Natural killer cell treated with Interleukin-12 subunit alpha and Interleukin-12 subunit beta and Interleukin-15 and Interleukin-18, amount 100 ng/mL, for 72 hours (primary cell): ENCODE data around the gene CYP4V2. TPM values are rescaled to one million over a fixed set of nuclear protein-coding genes. Genes with fewer than 3 reads are reported as not detected.
"Not testable (repeated sequence)": the region's sequence is repeated elsewhere in the genome, so short reads cannot be mapped to it uniquely, and the experiment has no call there.

Experiments used
- ATAC-seq, 2 donors: fragments of 150-1000 bp; cut with Tn5 transposase in 1 of 2; sonication (Bioruptor Pico), chemical (Tn5 transposase) in 1 of 2; 2 replicates each; pipeline ENCODE4 v1.10.0; 2021
- DNase-seq: peaks from one replicate; pipeline ENCODE4 v3.0.0; 2022; ENCODE audit warnings: low spot score
- H3K27ac Mint-ChIP-seq, 2 donors: 1 replicate in 1 of 2; 2 replicates in 1 of 2; pipeline ENCODE4 v1.8.0; 2022; ENCODE audit warnings: mixed read lengths in 2 of 2, mild to moderate bottlenecking in 1 of 2, moderate library complexity in 1 of 2
- H3K27me3 Mint-ChIP-seq, 2 donors: 1 replicate in 1 of 2; 2 replicates in 1 of 2; pipeline ENCODE4 v1.8.0; 2022; ENCODE audit warnings: mixed read lengths in 2 of 2
- H3K36me3 Mint-ChIP-seq: one replicate; pipeline ENCODE4 v1.8.0; 2022; ENCODE audit warnings: mixed read lengths
- H3K4me1 Mint-ChIP-seq, 2 donors: 1 replicate in 1 of 2; 2 replicates in 1 of 2; pipeline ENCODE4 v1.8.0; 2022; ENCODE audit warnings: low read depth in 2 of 2, mixed read lengths in 2 of 2, mild to moderate bottlenecking in 1 of 2
- H3K4me3 Mint-ChIP-seq: one replicate; pipeline ENCODE4 v1.8.0; 2022; ENCODE audit warnings: mixed read lengths
- H3K9me3 Mint-ChIP-seq: 2 replicates; pipeline ENCODE4 v1.8.0; 2022; ENCODE audit warnings: mixed read lengths
- total RNA-seq, 2 donors: library from RNA; stranded (reverse); gene quantifications; one replicate each; pipeline ENCODE4 v1.2.3, GENCODE V29; 2022

CYP4V2 gene
- total RNA-seq, 2 donors from 2014 or later, result 11.7 to 15.2 TPM

DNA sequence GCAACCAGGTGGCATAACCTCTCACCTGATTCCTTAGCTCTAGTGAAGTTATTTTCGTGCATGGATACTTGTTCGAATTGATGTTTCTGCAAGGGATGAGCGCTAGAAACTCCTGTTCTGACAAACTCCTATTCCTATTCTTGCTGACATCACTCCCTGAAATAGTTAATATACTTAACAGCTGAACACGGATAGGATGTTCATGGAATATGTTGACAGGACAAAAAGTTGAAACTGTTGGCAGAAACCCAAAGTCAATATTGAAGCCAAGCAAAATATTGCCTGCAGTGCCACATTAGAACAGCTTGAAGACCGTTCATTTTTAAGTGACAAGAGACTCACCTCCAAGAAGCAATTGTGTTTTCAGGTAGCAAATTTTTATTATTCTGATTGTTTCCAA, 35.9 kb downstream of the CYP4V2 start, which contains the start of gene KLKB1:
Gene KLKB1, plus strand, starts transcription at position 287 of the 400 bp plus-strand sequence. CDS start 689 bp downstream, outside the sequence.
- H3K36me3 Mint-ChIP-seq, result peaks cover 29% of the 10 kb centered on the region
- no peak within 1 kb of the TSS for H3K27ac Mint-ChIP-seq
- no peak for DNase-seq
- no peaks in the 10 kb centered on the region for H3K4me1 Mint-ChIP-seq
- peaks cover 0 to 11% of the 10 kb centered on the region in 2 donors for H3K27me3 Mint-ChIP-seq
- peaks cover 11% of the 10 kb centered on the region for H3K9me3 Mint-ChIP-seq
- no peak within 1 kb of the TSS for H3K4me3 Mint-ChIP-seq
- ATAC-seq, result no peak

DNA sequence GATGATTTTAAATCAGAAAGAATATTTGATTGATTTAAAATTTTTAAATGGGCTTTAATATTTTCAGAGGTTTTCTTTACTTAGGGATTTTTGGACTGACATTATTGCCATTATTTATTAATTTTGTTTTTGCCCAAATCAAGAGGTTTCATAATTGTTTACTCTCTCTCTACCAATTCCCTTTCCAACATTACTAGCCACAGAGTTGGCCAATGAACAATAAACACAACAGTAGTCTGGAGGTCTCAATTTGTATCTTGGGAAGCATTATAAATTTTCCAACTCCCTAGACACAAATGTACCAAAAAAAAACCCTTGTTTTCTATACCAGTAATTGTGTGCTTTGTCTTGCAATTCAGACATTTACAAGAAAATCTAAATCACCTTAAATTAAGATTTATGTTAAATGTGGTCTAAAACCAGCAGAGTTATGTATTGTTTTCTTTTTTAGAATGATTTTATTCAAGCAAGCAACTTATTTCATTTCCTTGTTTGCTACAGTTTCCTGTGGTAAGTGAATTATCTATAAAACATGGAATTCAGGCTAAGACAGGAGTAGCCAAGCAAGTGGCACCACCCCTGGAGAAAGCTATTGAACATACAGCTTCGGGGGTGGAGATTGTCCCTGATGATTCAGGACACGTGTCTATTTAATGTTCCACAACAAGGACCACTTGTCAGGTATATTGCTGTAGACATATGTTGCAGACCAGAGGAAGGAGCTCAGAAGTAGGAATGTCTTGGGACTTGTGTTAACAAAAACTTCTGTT, 36.6 kb downstream of the CYP4V2 start:
- no peaks in the 10 kb centered on the region for H3K4me1 Mint-ChIP-seq
- peaks cover 0 to 6% of the 10 kb centered on the region in 2 donors for H3K27me3 Mint-ChIP-seq
- ATAC-seq (no peak), DNase-seq (no peak)
- H3K36me3 Mint-ChIP-seq, result peaks cover 26% of the 10 kb centered on the region
- peaks cover 10% of the 10 kb centered on the region for H3K9me3 Mint-ChIP-seq
- H3K27ac Mint-ChIP-seq, result no peak overlapping the region
- no peak overlapping the region for H3K4me3 Mint-ChIP-seq

DNA sequence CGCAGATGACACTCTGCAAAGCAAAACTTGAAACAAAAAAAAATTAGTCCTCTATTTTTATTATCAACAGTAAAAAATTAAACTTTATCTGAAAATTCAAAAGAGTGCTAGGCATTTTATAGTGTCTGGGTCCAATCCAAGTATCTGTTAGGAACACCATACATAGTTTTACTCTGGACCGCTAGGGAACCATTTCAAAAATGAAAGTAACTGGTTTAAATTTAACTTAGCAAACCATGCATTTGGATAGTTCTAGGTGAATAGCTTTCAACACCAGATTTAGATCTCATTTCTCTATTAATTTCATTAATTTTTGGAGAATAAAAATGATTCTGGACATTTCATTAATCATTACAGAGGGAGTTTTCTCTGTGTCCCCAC, 37.1 kb downstream of the CYP4V2 start:
- Mint-ChIP-seq H3K36me3 (peaks cover 21% of the 10 kb centered on the region), H3K4me3 (no peak overlapping the region), H3K4me1 (no peaks in the 10 kb centered on the region), H3K27me3 (peaks cover 0 to under 1% of the 10 kb centered on the region in 2 donors), H3K9me3 (peaks cover 6% of the 10 kb centered on the region), H3K27ac (no peak overlapping the region)
- DNase-seq (no peak), ATAC-seq (no peak)

DNA sequence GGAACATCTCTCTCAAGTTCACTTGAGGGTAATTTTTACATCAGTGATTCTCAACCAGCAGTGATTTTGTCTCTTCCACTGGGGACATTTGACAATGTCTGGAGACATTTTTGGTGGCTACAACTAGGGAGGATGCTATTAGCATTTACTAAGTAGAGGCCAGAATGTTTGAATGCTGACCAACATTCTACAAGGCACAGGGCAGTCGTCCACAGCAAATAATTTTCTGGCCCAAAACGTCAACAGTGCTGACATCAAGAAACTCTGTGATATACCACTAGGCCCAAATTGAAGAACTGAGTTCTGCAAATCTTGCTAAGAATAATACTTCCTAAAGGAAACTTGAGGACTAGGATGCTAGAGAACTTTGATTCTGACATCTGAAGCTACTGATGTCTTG, 43.0 kb downstream of the CYP4V2 start:
- Mint-ChIP-seq H3K4me1 (no peaks in the 10 kb centered on the region), H3K27ac (no peak overlapping the region), H3K27me3 (no peaks in the 10 kb centered on the region), H3K36me3 (no peaks in the 10 kb centered on the region), H3K4me3 (no peak overlapping the region), H3K9me3 (no peaks in the 10 kb centered on the region)
- DNase-seq, result no peak
- ATAC-seq, result no peak

GRCh38 chr4:186236126-186236525, 44.8 kb downstream of the CYP4V2 start:
- Mint-ChIP-seq H3K27ac (no peak overlapping the region), H3K4me1 (no peaks in the 10 kb centered on the region), H3K36me3 (no peaks in the 10 kb centered on the region), H3K9me3 (no peaks in the 10 kb centered on the region), H3K27me3 (no peaks in the 10 kb centered on the region), H3K4me3 (no peak overlapping the region)
- ATAC-seq (no peak), DNase-seq (no peak)

GRCh38 chr4:186240452-186240847, 49.1 kb downstream of the CYP4V2 start:
- ATAC-seq, result no peak
- H3K9me3 Mint-ChIP-seq, result no peaks in the 10 kb centered on the region
- DNase-seq, result no peak
- no peaks in the 10 kb centered on the region for H3K36me3 Mint-ChIP-seq
- no peak overlapping the region for H3K4me3 Mint-ChIP-seq
- no peaks in the 10 kb centered on the region for H3K27me3 Mint-ChIP-seq
- H3K4me1 Mint-ChIP-seq, result no peaks in the 10 kb centered on the region
- H3K27ac Mint-ChIP-seq, result no peak overlapping the region

- Mint-ChIP-seq H3K27me3 (no peaks in the 10 kb centered on the region), H3K4me1 (no peaks in the 10 kb centered on the region), H3K36me3 (no peaks in the 10 kb centered on the region), H3K9me3 (no peaks in the 10 kb centered on the region), H3K27ac (no peak overlapping the region), H3K4me3 (no peak overlapping the region)
- no peak for ATAC-seq
- no peak for DNase-seq
Observed at GRCh38 chr4:186240848-186241491, 49.6 kb downstream of the CYP4V2 start.

GRCh38 chr4:186241616-186242015, 50.2 kb downstream of the CYP4V2 start:
- peaks cover 0 to 5% of the 10 kb centered on the region in 2 donors for H3K27me3 Mint-ChIP-seq
- no peaks in the 10 kb centered on the region for H3K36me3 Mint-ChIP-seq
- DNase-seq (no peak), ATAC-seq (no peak)
- H3K9me3 Mint-ChIP-seq, result peaks cover 5% of the 10 kb centered on the region
- H3K27ac Mint-ChIP-seq, result no peak overlapping the region
- H3K4me1 Mint-ChIP-seq, result no peaks in the 10 kb centered on the region
- H3K4me3 Mint-ChIP-seq, result no peak overlapping the region

GRCh38 chr4:186242031-186242430, 50.7 kb downstream of the CYP4V2 start:
- not testable (repeated sequence) for DNase-seq, H3K27me3 Mint-ChIP-seq, ATAC-seq, H3K36me3 Mint-ChIP-seq, H3K4me3 Mint-ChIP-seq, H3K9me3 Mint-ChIP-seq, H3K4me1 Mint-ChIP-seq, H3K27ac Mint-ChIP-seq

GRCh38 chr4:186243331-186243730, 52.0 kb downstream of the CYP4V2 start:
- no peak overlapping the region for H3K4me3 Mint-ChIP-seq
- H3K36me3 Mint-ChIP-seq, result no peaks in the 10 kb centered on the region
- peaks cover 5% of the 10 kb centered on the region for H3K9me3 Mint-ChIP-seq
- DNase-seq, result no peak
- no peak for ATAC-seq
- peaks cover 0 to 8% of the 10 kb centered on the region in 2 donors for H3K27me3 Mint-ChIP-seq
- H3K4me1 Mint-ChIP-seq, result no peaks in the 10 kb centered on the region
- no peak overlapping the region for H3K27ac Mint-ChIP-seq

DNA sequence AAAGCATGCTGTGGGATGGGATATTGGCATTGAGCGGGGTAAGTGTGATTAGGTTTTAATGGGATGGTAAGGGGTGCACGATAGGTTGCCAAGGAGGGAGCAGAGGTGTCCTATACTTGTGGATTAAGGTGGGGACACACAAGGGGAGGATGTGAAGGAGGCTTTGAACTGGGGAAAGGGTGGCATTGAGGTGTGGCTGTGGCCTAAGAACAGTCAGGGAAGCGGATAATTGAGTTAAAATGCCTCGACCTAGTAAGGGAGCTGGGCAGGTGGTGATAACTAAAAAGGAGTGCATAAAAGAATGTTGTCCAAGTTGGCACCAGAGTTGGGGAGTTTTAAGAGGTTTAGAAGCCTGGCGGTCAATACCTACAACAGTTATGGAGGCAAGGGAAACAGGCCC, 53.5 kb downstream of the CYP4V2 start:
- no peak for DNase-seq
- H3K27me3 Mint-ChIP-seq, result peaks cover 0 to 8% of the 10 kb centered on the region in 2 donors
- H3K4me1 Mint-ChIP-seq, result no peaks in the 10 kb centered on the region
- no peak overlapping the region for H3K4me3 Mint-ChIP-seq
- H3K36me3 Mint-ChIP-seq, result no peaks in the 10 kb centered on the region
- H3K9me3 Mint-ChIP-seq, result peaks cover 5% of the 10 kb centered on the region
- ATAC-seq, result no peak
- no peak overlapping the region for H3K27ac Mint-ChIP-seq

DNA sequence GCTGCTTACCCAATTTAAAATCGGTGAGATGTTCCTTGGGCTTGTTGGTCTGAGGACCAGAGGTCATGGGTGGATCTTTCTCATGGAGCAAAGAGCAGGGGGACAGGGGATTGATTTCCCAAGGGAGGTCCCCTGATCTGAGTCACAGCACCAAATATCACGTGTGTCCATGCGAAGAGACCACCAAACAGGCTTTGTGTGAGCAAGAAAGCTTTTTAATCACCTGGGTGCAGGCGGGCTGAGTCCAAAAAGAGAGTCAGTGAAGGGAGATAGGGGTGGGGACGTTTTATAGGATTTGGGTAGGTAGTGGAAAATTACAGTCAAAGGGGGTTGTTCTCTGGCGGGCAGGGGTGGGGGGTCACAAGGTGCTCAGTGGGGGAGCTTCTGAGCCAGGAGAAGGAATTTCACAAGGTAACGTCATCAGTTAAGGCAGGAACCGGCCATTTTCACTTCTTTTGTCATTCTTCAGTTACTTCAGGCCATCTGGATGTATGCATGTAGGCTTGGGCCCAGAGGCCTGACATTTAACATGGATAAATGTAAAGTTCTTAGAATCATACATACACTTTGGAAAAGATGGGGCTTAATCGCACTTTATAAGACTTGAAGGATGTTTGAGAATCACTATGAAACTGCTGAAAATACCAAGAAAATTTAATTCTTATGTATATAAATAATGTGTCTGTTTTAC, 55.8 kb downstream of the CYP4V2 start:
- H3K9me3 Mint-ChIP-seq, ATAC-seq, H3K36me3 Mint-ChIP-seq, DNase-seq, H3K4me3 Mint-ChIP-seq, H3K27ac Mint-ChIP-seq, H3K4me1 Mint-ChIP-seq, H3K27me3 Mint-ChIP-seq: not testable (repeated sequence)

GRCh38 chr4:186248643-186249042, 57.3 kb downstream of the CYP4V2 start:
- no peak for DNase-seq
- no peak overlapping the region for H3K27ac Mint-ChIP-seq
- H3K9me3 Mint-ChIP-seq, result peaks cover 5% of the 10 kb centered on the region
- peaks cover 0 to 8% of the 10 kb centered on the region in 2 donors for H3K27me3 Mint-ChIP-seq
- H3K4me1 Mint-ChIP-seq, result no peaks in the 10 kb centered on the region
- ATAC-seq, result no peak
- no peak overlapping the region for H3K4me3 Mint-ChIP-seq
- no peaks in the 10 kb centered on the region for H3K36me3 Mint-ChIP-seq
